HCT116 (cell line): ENCODE data around the gene ELP2. TPM values are rescaled to one million over a fixed set of nuclear protein-coding genes. Genes with fewer than 3 reads are reported as not detected.

Experiments used
- ATAC-seq: fragments of 200-7000 bp; cut with Tn5 transposase; 2 replicates; pipeline ENCODE4 v1.9.1; 2020; ENCODE audit warnings: mild to moderate bottlenecking, moderate library complexity
- BruUV-seq: library from RNA; stranded (reverse); fragments of 400-500 nt; replicated peaks from 2 replicates; lab custom pipeline; 2021; lab: Mats Ljungman, UMichigan
- CTCF ChIA-PET: fragments of 300-600 bp; sonication (Branson Sonifier 250); formaldehyde crosslinking; loops from one replicate; lab custom pipeline; 2021; ENCODE audit warnings: antibody characterized with exemption; lab: Charles Lee
- POLR2A ChIA-PET: fragments of 300-600, 350-600 bp; sonication (Branson Sonifier 250); formaldehyde crosslinking; loops from one replicate; lab custom pipeline; 2021; ENCODE audit warnings: antibody characterized with exemption; lab: Charles Lee
- RAD21 ChIA-PET, 2 experiments: fragments of 300-600 bp; sonication (Branson Sonifier 250); formaldehyde crosslinking; loops; one replicate each; lab custom pipeline; 2023; ENCODE audit warnings: low total read pairs in 2 of 2; ENCODE audit not compliant: uncharacterized antibody in 2 of 2, unreplicated experiment in 2 of 2, low non-redundant PET in 1 of 2; lab: Charles Lee
- DNase-seq: peaks from one replicate; pipeline ENCODE4 v3.0.0-alpha.2; 2010; ENCODE audit warnings: low read depth, low spot score
- H2AFZ ChIP-seq: fragments of 200-600 bp; shearing (Covaris generic), sonication (generic); 2 replicates; pipeline ENCODE4 v1.6.1; 2017; ENCODE audit warnings: low read depth, mixed run types, mixed read lengths, antibody characterized with exemption, low read length; ENCODE audit not compliant: poor library complexity, severe bottlenecking
- H3K27ac ChIP-seq: 2 replicates; pipeline ENCODE4 v1.5.1; 2012; ENCODE audit warnings: low read depth, low read length
- H3K27me3 ChIP-seq: fragments of 200-600 bp; sonication (generic); 2 replicates; pipeline ENCODE4 v1.6.1; 2016; ENCODE audit warnings: mixed run types, low read length, mixed read lengths; ENCODE audit not compliant: insufficient read depth
- H3K36me3 ChIP-seq, 2 experiments: fragments of 200-500 bp in 1 of 2; fragments of 200-600 bp in 1 of 2; sonication (Bioruptor generic) in 1 of 2; sonication (generic) in 1 of 2; 2 replicates each; pipeline versions ENCODE4 v1.5.1 to v1.6.1; 2014 to 2016; ENCODE audit warnings: low read length in 2 of 2, inconsistent platforms in 1 of 2, mixed read lengths in 1 of 2, mixed run types in 1 of 2; ENCODE audit not compliant: insufficient read depth in 2 of 2, control insufficient read depth in 1 of 2
- H3K4me1 ChIP-seq, 2 experiments: fragments of 200-600 bp in 1 of 2; sonication (generic) in 1 of 2; 2 replicates each; pipeline versions ENCODE4 v1.5.1 to v1.6.1; 2012 to 2017; ENCODE audit warnings: low read length in 2 of 2, inconsistent platforms in 1 of 2, mild to moderate bottlenecking in 1 of 2, mixed read lengths in 1 of 2, mixed run types in 1 of 2, moderate library complexity in 1 of 2; ENCODE audit not compliant: insufficient read depth in 2 of 2, control insufficient read depth in 1 of 2
- H3K4me2 ChIP-seq: fragments of 200-600 bp; sonication (generic); 2 replicates; pipeline ENCODE4 v1.6.1; 2017; ENCODE audit warnings: mixed run types, low read length, mixed read lengths
- H3K4me3 ChIP-seq, 2 experiments: fragments of 200-600 bp in 1 of 2; sonication (generic) in 1 of 2; replicated peaks in 1 of 2; 2 replicates each; pipeline ENCODE4 v1.5.1; 2011 to 2016; ENCODE audit warnings: low read length in 2 of 2, control low read depth in 1 of 2, low read depth in 1 of 2, mild to moderate bottlenecking in 1 of 2, mixed read lengths in 1 of 2, mixed run types in 1 of 2
- H3K79me2 ChIP-seq: fragments of 200-600 bp; sonication (generic); 2 replicates; pipeline ENCODE4 v1.6.1; 2017; ENCODE audit warnings: mild to moderate bottlenecking, mixed run types, low read length, moderate library complexity, mixed read lengths; ENCODE audit not compliant: insufficient read depth
- H3K9ac ChIP-seq: fragments of 200-600 bp; sonication (generic); 2 replicates; pipeline ENCODE4 v1.6.1; 2016; ENCODE audit warnings: low read length, mixed read lengths
- H3K9me2 ChIP-seq: fragments of 200-600 bp; sonication (generic), shearing (Covaris generic); 2 replicates; pipeline ENCODE4 v1.6.1; 2017; ENCODE audit warnings: mixed run types, mild to moderate bottlenecking, moderate library complexity; ENCODE audit not compliant: insufficient read depth
- H3K9me3 ChIP-seq, 2 experiments: fragments of 200-500 bp in 1 of 2; fragments of 200-600 bp in 1 of 2; sonication (Bioruptor generic) in 1 of 2; sonication (generic) in 1 of 2; 2 replicates each; pipeline ENCODE4 v1.6.1; 2014 to 2017; ENCODE audit warnings: low read length in 2 of 2, mixed read lengths in 2 of 2, inconsistent platforms in 1 of 2, low read depth in 1 of 2, mild to moderate bottlenecking in 1 of 2, mixed run types in 1 of 2, moderate library complexity in 1 of 2; ENCODE audit not compliant: control insufficient read depth in 1 of 2, insufficient read depth in 1 of 2
- H4K20me1 ChIP-seq: fragments of 200-600 bp; sonication (generic), shearing (Covaris generic); 2 replicates; pipeline ENCODE4 v1.6.1; 2017; ENCODE audit warnings: mixed run types, mild to moderate bottlenecking, moderate library complexity; ENCODE audit not compliant: insufficient read depth
- CTCF ChIP-seq, 3 experiments: fragments of 200-600 bp in 1 of 3; sonication (generic) in 1 of 3; IDR thresholded peaks in 2 of 3; conservative IDR thresholded peaks in 1 of 3; 2 replicates each; pipeline ENCODE4 v1.5.1; 2012 to 2017; ENCODE audit warnings: low read depth in 2 of 3, low read length in 2 of 3, antibody characterized with exemption in 1 of 3, borderline replicate concordance in 1 of 3, control low read depth in 1 of 3, mild to moderate bottlenecking in 1 of 3, mixed read lengths in 1 of 3, mixed run types in 1 of 3, moderate library complexity in 1 of 3; ENCODE audit not compliant: insufficient read depth in 1 of 3
- EZH2phosphoT487 ChIP-seq: fragments of 200-600 bp; IDR thresholded peaks from 2 replicates; pipeline ENCODE4 v1.6.1; 2018; ENCODE audit warnings: antibody characterized with exemption, borderline replicate concordance
- JUND ChIP-seq: IDR thresholded peaks from 2 replicates; pipeline ENCODE4 v1.6.1; 2012
- POLR2A ChIP-seq: IDR thresholded peaks from 2 replicates; pipeline ENCODE4 v1.7.0; 2011; ENCODE audit warnings: borderline replicate concordance; ENCODE audit not compliant: insufficient read depth, insufficient read length; ENCODE audit errors: extremely low read depth
- REST ChIP-seq: IDR thresholded peaks from 2 replicates; pipeline ENCODE4 v1.6.1; 2012; ENCODE audit warnings: low read depth
- SRF ChIP-seq: IDR thresholded peaks from 2 replicates; pipeline ENCODE4 v1.6.1; 2012; ENCODE audit warnings: low read depth
- intact Hi-C: fragments of 100-400 bp; cut with micrococcal nuclease; formaldehyde crosslinking; loops from 2 replicates; pipeline ENCODE4 v1.10.0; 2022
- total RNA-seq: library from RNA; stranded (reverse); gene quantifications from one replicate; pipeline ENCODE4 v1.2.1, GENCODE V29; 2021; ENCODE audit not compliant: unreplicated experiment

ELP2 gene
- total RNA-seq, 1 experiment from 2014 or later, result 109 TPM

- Histone ChIP-seq H4K20me1 (no peaks in the 10 kb centered on the region), H3K9me3 (no peaks in the 10 kb centered on the region), H3K36me3 (peaks cover under 1 to 1% of the 10 kb centered on the region in 2 experiments; a peak in 3 of 4 replicates), H3K4me3 (peak overlapping the region; percentile 87 to 98), H3K9ac (peak overlapping the region; percentile 85), H3K27me3 (no peaks in the 10 kb centered on the region), H3K4me2 (peak overlapping the region; percentile 99), H3K4me1 (peaks cover 12 to 22% of the 10 kb centered on the region in 2 experiments), H3K9me2 (no peaks in the 10 kb centered on the region), H2AFZ (no peak overlapping the region), H3K79me2 (peaks cover 75% of the 10 kb centered on the region), H3K27ac (peak overlapping the region; percentile 100)
- no TSS peak for BruUV-seq
- ATAC-seq (peak; percentile 12), DNase-seq (no peak)
- no peak for TF ChIP-seq JUND
- no peak for TF ChIP-seq EZH2phosphoT487
- peak; percentile 63 for TF ChIP-seq POLR2A
- TF ChIP-seq CTCF (IDR thresholded peaks at IDR 0.05 in 2 of 3, conservative IDR thresholded peaks at IDR 0.05 in 1 of 3; ENCODE audit: borderline replicate concordance in 1 of 3, insufficient read depth in 1 of 3, low read depth in 2 of 3, low read length in 2 of 3), result no peak
- TF ChIP-seq REST, result no peak
- TF ChIP-seq SRF, result no peak
- intact Hi-C loops, result no loop called here
- ChIA-PET POLR2A (interaction anchor here (0.7 to 1.3 kb wide), 2 partner anchors 11 to 73 kb away, joined by 3 to 4 read pairs; no protein-coding TSS in a partner anchor), CTCF (no interaction called here), RAD21 (interaction anchor here in 1 of 2 experiments (0.8 kb wide), 1 partner anchor 69 kb away, joined by 3 read pairs; no protein-coding TSS in a partner anchor)
These were observed 796 bp upstream of the ELP2 start for GRCh38 chr18:36128907-36129299.
